ENCODE results near the gene PDE6G.

Gene PDE6G

GRCh38 chr17:81686614-81687013 lies 30.3 kb upstream of the PDE6G start:
- no peak for DNase-seq

- DNase-seq: no peak
Measured at GRCh38 chr17:81685108-81685507, 28.8 kb upstream of the PDE6G start.

- no peak for DNase-seq
Measured at GRCh38 chr17:81684442-81684911, 28.1 kb upstream of the PDE6G start.

- DNase-seq: peak; percentile 98
Measured at GRCh38 chr17:81683584-81684441, 27.5 kb upstream of the PDE6G start, which contains the start of the genes ARL16 and HGS. TSS of gene ARL16 (minus strand) at chr17:81683797. CDS start at chr17:81683753, 44 bp downstream. TSS of gene HGS (plus strand) at chr17:81684011. CDS start at chr17:81684067, 56 bp downstream.

- DNase-seq: no peak
Measured at GRCh38 chr17:81683208-81683583, 26.9 kb upstream of the PDE6G start.

- no peak for DNase-seq
Measured at GRCh38 chr17:81682565-81683207, 26.3 kb upstream of the PDE6G start.

- DNase-seq: peak; percentile 61
Measured at GRCh38 chr17:81681672-81682071, 25.3 kb upstream of the PDE6G start.

- no peak for DNase-seq
Measured at GRCh38 chr17:81680150-81680549, 23.8 kb upstream of the PDE6G start.

GRCh38 chr17:81676906-81677305 lies 20.6 kb upstream of the PDE6G start:
- DNase-seq: no peak

GRCh38 chr17:81675515-81676221 lies 19.3 kb upstream of the PDE6G start:
- DNase-seq: peak; percentile 34

- DNase-seq: no peak
Measured at GRCh38 chr17:81673561-81674258, 17.4 kb upstream of the PDE6G start.

- DNase-seq: no peak
Measured at GRCh38 chr17:81672954-81673353, 16.6 kb upstream of the PDE6G start.

GRCh38 chr17:81672504-81672903 lies 16.2 kb upstream of the PDE6G start:
- no peak for DNase-seq

- no peak for DNase-seq
Measured at GRCh38 chr17:81667754-81668153, 11.4 kb upstream of the PDE6G start.

GRCh38 chr17:81666342-81667191 lies 10.2 kb upstream of the PDE6G start, which contains the start of the genes CCDC137 and OXLD1:
TSS of gene CCDC137 (plus strand) at chr17:81666737. CDS start at chr17:81666767, 30 bp downstream.
TSS of gene OXLD1 (minus strand) at chr17:81666605. CDS start at chr17:81666577, 28 bp downstream.
- peak; percentile 90 for DNase-seq

- DNase-seq: no peak
Measured at GRCh38 chr17:81666092-81666341, 9.7 kb upstream of the PDE6G start.

- no peak for DNase-seq
Measured at GRCh38 chr17:81665205-81666091, 9.1 kb upstream of the PDE6G start.

GRCh38 chr17:81664051-81664470 lies 7.7 kb upstream of the PDE6G start:
- no peak for DNase-seq

- DNase-seq: no peak
Measured at GRCh38 chr17:81662002-81662401, 5.7 kb upstream of the PDE6G start.

GRCh38 chr17:81660441-81660840 lies 4.1 kb upstream of the PDE6G start:
- DNase-seq: no peak

- no peak for DNase-seq
Measured at GRCh38 chr17:81659038-81659437, 2.7 kb upstream of the PDE6G start.

All from NCI-H1694 treated with DMSO at 0.1 percent for 48 hours (cell line).